ENCODE measurements around the gene CORO1C.

The CORO1C gene

GRCh38 chr12:108646600-108647579, 84.4 kb downstream of the CORO1C start:
- DNase-seq: no peak

- DNase-seq: no peak
These were observed 85.4 kb downstream of the CORO1C start for GRCh38 chr12:108645686-108646599.

GRCh38 chr12:108644811-108645120, 86.6 kb downstream of the CORO1C start:
- DNase-seq: no peak

GRCh38 chr12:108643941-108644810, 87.1 kb downstream of the CORO1C start:
- no peak for DNase-seq

- DNase-seq: no peak
These were observed 88.2 kb downstream of the CORO1C start for GRCh38 chr12:108642899-108643654.

- DNase-seq: no peak
These were observed 88.9 kb downstream of the CORO1C start for GRCh38 chr12:108642269-108642870.

- no peak for DNase-seq
These were observed 89.7 kb downstream of the CORO1C start for GRCh38 chr12:108641446-108642268.

- DNase-seq: no peak
These were observed 90.4 kb downstream of the CORO1C start for GRCh38 chr12:108640802-108641445.

- DNase-seq: no peak
These were observed 92.1 kb downstream of the CORO1C start for GRCh38 chr12:108638997-108639822.

- no peak for DNase-seq
These were observed 93.0 kb downstream of the CORO1C start for GRCh38 chr12:108638141-108638827.

- DNase-seq: no peak
These were observed 93.9 kb downstream of the CORO1C start for GRCh38 chr12:108637222-108637971.

GRCh38 chr12:108635997-108636808, 95.1 kb downstream of the CORO1C start:
- no peak for DNase-seq

- peak; percentile 78 for DNase-seq
These were observed 95.9 kb downstream of the CORO1C start for GRCh38 chr12:108635201-108635996.

GRCh38 chr12:108634341-108634751, 97.0 kb downstream of the CORO1C start:
- DNase-seq: peak; percentile 82

GRCh38 chr12:108633534-108634248, 97.6 kb downstream of the CORO1C start, which contains the start of gene SELPLG:
SELPLG (minus strand) TSS chr12:108633894; CDS start chr12:108624307, 9,587 bp downstream.
- peak; percentile 92 for DNase-seq

Data from activated effector memory CD4-positive, alpha-beta T cell treated with anti-CD3 and anti-CD28 coated beads, Interleukin-2, amount 50 U/mL, for 16 hours (primary cell).